Parathyroid adenoma (tissue), 2 donors: ENCODE measurements around the gene CD7.

Source experiments
- H2AFZ ChIP-seq: fragments of 300-600 bp; sonication (generic); one replicate; pipeline ENCODE4 v1.7.0; 2017; ENCODE audit warnings: antibody characterized with exemption, mild to moderate bottlenecking
- H3K27ac ChIP-seq: fragments of 300-600 bp; sonication (generic); one replicate; pipeline ENCODE4 v1.7.0; 2017
- H3K27me3 ChIP-seq: fragments of 300-600 bp; sonication (generic); one replicate; pipeline ENCODE4 v1.7.0; 2017; ENCODE audit warnings: low read length; ENCODE audit not compliant: control insufficient read depth, insufficient read depth
- H3K36me3 ChIP-seq: fragments of 300-600 bp; sonication (generic); one replicate; pipeline ENCODE4 v1.7.0; 2017; ENCODE audit warnings: low read length; ENCODE audit not compliant: control insufficient read depth, insufficient read depth
- H3K4me1 ChIP-seq: fragments of 300-600 bp; sonication (generic); one replicate; pipeline ENCODE4 v1.7.0; 2017; ENCODE audit warnings: control low read depth
- H3K4me2 ChIP-seq: fragments of 300-600 bp; sonication (generic); one replicate; pipeline ENCODE4 v1.7.0; 2017; ENCODE audit warnings: low read length
- H3K4me3 ChIP-seq: fragments of 300-600 bp; sonication (generic); one replicate; pipeline ENCODE4 v1.7.0; 2017; ENCODE audit warnings: low read depth, low read length
- H3K79me2 ChIP-seq: fragments of 300-600 bp; sonication (generic); one replicate; pipeline ENCODE4 v1.7.0; 2017; ENCODE audit warnings: control low read depth
- H3K9ac ChIP-seq: fragments of 300-600 bp; sonication (generic); one replicate; pipeline ENCODE4 v1.7.0; 2017; ENCODE audit warnings: mild to moderate bottlenecking
- H3K9me3 ChIP-seq: fragments of 300-600 bp; sonication (generic); one replicate; pipeline ENCODE4 v1.7.0; 2017; ENCODE audit warnings: low read length; ENCODE audit not compliant: control insufficient read depth
- CTCF ChIP-seq: fragments of 300-600 bp; sonication (generic); IDR thresholded peaks from one replicate; pipeline ENCODE4 v1.7.0; 2017; ENCODE audit warnings: antibody characterized with exemption, mild to moderate bottlenecking
- donor health status: primary hyperparathyroidism.

Gene CD7

GRCh38 chr17:82313195-82314011 is 4.0 kb downstream of the CD7 start:
- Histone ChIP-seq H3K4me2 (no peak overlapping the region), H3K27ac (no peak overlapping the region), H3K9me3 (no peaks in the 10 kb centered on the region), H2AFZ (no peak overlapping the region), H3K4me1 (peaks cover 5% of the 10 kb centered on the region), H3K36me3 (no peaks in the 10 kb centered on the region), H3K79me2 (no peaks in the 10 kb centered on the region), H3K4me3 (no peak overlapping the region), H3K27me3 (peaks cover 4% of the 10 kb centered on the region), H3K9ac (no peak overlapping the region)
- TF ChIP-seq CTCF = no peak

GRCh38 chr17:82311971-82312370 is 5.4 kb downstream of the CD7 start:
- no peak overlapping the region for H3K9ac ChIP-seq
- peaks cover 4% of the 10 kb centered on the region for H3K27me3 ChIP-seq
- no peaks in the 10 kb centered on the region for H3K9me3 ChIP-seq
- no peak overlapping the region for H3K27ac ChIP-seq
- H2AFZ ChIP-seq = no peak overlapping the region
- no peak for TF ChIP-seq CTCF
- peaks cover 5% of the 10 kb centered on the region for H3K4me1 ChIP-seq
- H3K4me2 ChIP-seq = no peak overlapping the region
- no peaks in the 10 kb centered on the region for H3K36me3 ChIP-seq
- H3K4me3 ChIP-seq = no peak overlapping the region
- no peaks in the 10 kb centered on the region for H3K79me2 ChIP-seq

GRCh38 chr17:82310877-82311276 is 6.5 kb downstream of the CD7 start:
- H3K36me3 ChIP-seq = no peaks in the 10 kb centered on the region
- no peaks in the 10 kb centered on the region for H3K9me3 ChIP-seq
- no peak overlapping the region for H2AFZ ChIP-seq
- no peak overlapping the region for H3K27ac ChIP-seq
- peaks cover 3% of the 10 kb centered on the region for H3K27me3 ChIP-seq
- H3K79me2 ChIP-seq = no peaks in the 10 kb centered on the region
- no peak overlapping the region for H3K4me2 ChIP-seq
- H3K4me1 ChIP-seq = peaks cover 2% of the 10 kb centered on the region
- TF ChIP-seq CTCF = no peak
- H3K9ac ChIP-seq = no peak overlapping the region
- H3K4me3 ChIP-seq = no peak overlapping the region

- no peaks in the 10 kb centered on the region for H3K36me3 ChIP-seq
- no peak overlapping the region for H3K4me3 ChIP-seq
- H3K4me2 ChIP-seq = no peak overlapping the region
- H3K79me2 ChIP-seq = no peaks in the 10 kb centered on the region
- no peaks in the 10 kb centered on the region for H3K27me3 ChIP-seq
- H3K4me1 ChIP-seq = peaks cover 2% of the 10 kb centered on the region
- no peak overlapping the region for H3K27ac ChIP-seq
- H3K9me3 ChIP-seq = no peaks in the 10 kb centered on the region
- no peak overlapping the region for H2AFZ ChIP-seq
- no peak for TF ChIP-seq CTCF
- no peak overlapping the region for H3K9ac ChIP-seq
Measured at GRCh38 chr17:82309656-82310570, 7.5 kb downstream of the CD7 start.
